SU-DHL-6 (cell line): ENCODE data around the gene ANP32B.

Source experiments
- H2AFZ ChIP-seq: fragments of 200-600 bp; sonication (generic); 2 replicates; pipeline ENCODE4 v1.6.1; 2014; ENCODE audit warnings: low read depth, mild to moderate bottlenecking, moderate library complexity, mixed read lengths, antibody characterized with exemption, low read length; ENCODE audit not compliant: severe bottlenecking
- H3F3A ChIP-seq: fragments of 200-600 bp; shearing (Covaris generic); 2 replicates; pipeline ENCODE4 v1.6.0; 2016; ENCODE audit warnings: antibody characterized with exemption, mild to moderate bottlenecking; ENCODE audit not compliant: insufficient read depth
- H3K27ac ChIP-seq: fragments of 200-600 bp; sonication (generic); 2 replicates; pipeline ENCODE4 v1.5.1; 2016; ENCODE audit warnings: low read depth, mild to moderate bottlenecking, low read length, moderate library complexity, mixed read lengths
- H3K27me3 ChIP-seq: fragments of 200-600 bp; sonication (generic), shearing (Covaris generic); 2 replicates; pipeline ENCODE4 v1.6.0; 2014; ENCODE audit warnings: mild to moderate bottlenecking, low read length
- H3K36me3 ChIP-seq: fragments of 200-600 bp; sonication (generic); 2 replicates; pipeline ENCODE4 v1.6.1; 2014; ENCODE audit warnings: mild to moderate bottlenecking, low read length, mixed read lengths
- H3K4me2 ChIP-seq: fragments of 300-600, 200-600 bp; shearing (Covaris generic), sonication (generic); 2 replicates; pipeline ENCODE4 v1.6.0; 2014; ENCODE audit warnings: low read length, low read depth, mild to moderate bottlenecking; ENCODE audit not compliant: poor library complexity, severe bottlenecking
- H3K4me3 ChIP-seq: fragments of 200-600 bp; sonication (generic); 2 replicates; pipeline ENCODE4 v1.5.1; 2014; ENCODE audit warnings: antibody characterized with exemption, low read length, mild to moderate bottlenecking, mixed read lengths; ENCODE audit not compliant: insufficient read depth, poor library complexity, severe bottlenecking
- H3K79me2 ChIP-seq: fragments of 200-600 bp; sonication (generic); 2 replicates; pipeline ENCODE4 v1.6.1; 2014; ENCODE audit warnings: mild to moderate bottlenecking, low read length, moderate library complexity; ENCODE audit not compliant: insufficient read depth
- H3K9ac ChIP-seq: fragments of 200-600 bp; sonication (generic); 2 replicates; pipeline ENCODE4 v1.7.0; 2014; ENCODE audit warnings: mild to moderate bottlenecking, low read length
- H3K9me2 ChIP-seq: fragments of 200-600 bp; sonication (generic); replicated peaks from 2 replicates; pipeline ENCODE4 v1.6.1; 2014; ENCODE audit warnings: low read length; ENCODE audit not compliant: insufficient read depth
- H3K9me3 ChIP-seq: fragments of 200-600 bp; sonication (generic); 2 replicates; pipeline ENCODE4 v1.6.1; 2014; ENCODE audit warnings: low read length, mixed read lengths; ENCODE audit not compliant: insufficient read depth
- H4K20me1 ChIP-seq: fragments of 200-600 bp; sonication (generic); 2 replicates; pipeline ENCODE4 v1.6.1; 2014; ENCODE audit warnings: low read depth, mild to moderate bottlenecking, antibody characterized with exemption, low read length, moderate library complexity, mixed read lengths
- CTCF ChIP-seq: fragments of 200-600 bp; sonication (generic); IDR thresholded peaks from one replicate; pipeline ENCODE4 v1.5.1; 2017; ENCODE audit warnings: antibody characterized with exemption, mild to moderate bottlenecking, low read length, moderate library complexity; ENCODE audit not compliant: insufficient read depth, poor library complexity, severe bottlenecking
- EZH2phosphoT487 ChIP-seq: fragments of 200-600 bp; sonication (generic), shearing (Covaris generic); conservative IDR thresholded peaks from 2 replicates; pipeline ENCODE4 v1.6.1; 2018; ENCODE audit warnings: mild to moderate bottlenecking, antibody characterized with exemption, low read length, moderate library complexity, mixed read lengths

ANP32B gene

DNA sequence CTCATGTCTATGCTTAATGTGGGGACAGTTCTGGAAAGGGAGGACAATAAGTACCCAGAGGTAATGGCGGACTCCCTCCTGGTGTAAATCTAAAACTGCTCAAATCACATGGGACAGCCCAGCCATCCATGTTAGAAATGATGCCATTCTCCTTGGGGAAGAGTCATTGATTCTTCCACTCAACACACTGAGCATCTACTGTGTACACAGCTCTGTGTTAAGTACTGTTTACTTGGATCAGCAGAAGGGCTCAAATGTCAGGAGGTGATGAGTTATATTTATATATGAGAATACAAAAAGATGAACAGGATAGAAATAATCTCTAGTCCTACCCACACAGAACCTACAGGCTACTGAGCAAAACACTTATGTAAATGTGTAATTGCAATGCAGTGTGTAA is 41.6 kb downstream of the ANP32B start:
- TF ChIP-seq CTCF (no peak), EZH2phosphoT487 (no peak)
- H3K9me3 ChIP-seq = no peaks in the 10 kb centered on the region
- no peaks in the 10 kb centered on the region for H3K79me2 ChIP-seq
- H3K9ac ChIP-seq = no peak overlapping the region
- no peaks in the 10 kb centered on the region for H3K9me2 ChIP-seq
- no peak overlapping the region for H3K4me2 ChIP-seq
- no peaks in the 10 kb centered on the region for H4K20me1 ChIP-seq
- no peak overlapping the region for H2AFZ ChIP-seq
- H3K27me3 ChIP-seq = no peaks in the 10 kb centered on the region
- no peak overlapping the region for H3K27ac ChIP-seq
- peaks cover 4% of the 10 kb centered on the region; the same call in 1 of the 2 replicates for H3F3A ChIP-seq
- H3K4me3 ChIP-seq = no peak overlapping the region
- no peaks in the 10 kb centered on the region for H3K36me3 ChIP-seq

- no peak overlapping the region for H3K9ac ChIP-seq
- H3K36me3 ChIP-seq = no peaks in the 10 kb centered on the region
- no peaks in the 10 kb centered on the region for H3F3A ChIP-seq
- H3K4me3 ChIP-seq = no peak overlapping the region
- no peaks in the 10 kb centered on the region for H4K20me1 ChIP-seq
- no peaks in the 10 kb centered on the region for H3K9me3 ChIP-seq
- no peaks in the 10 kb centered on the region for H3K9me2 ChIP-seq
- no peaks in the 10 kb centered on the region for H3K27me3 ChIP-seq
- TF ChIP-seq EZH2phosphoT487 = no peak
- no peak for TF ChIP-seq CTCF
- no peaks in the 10 kb centered on the region for H3K79me2 ChIP-seq
- no peak overlapping the region for H3K4me2 ChIP-seq
- no peak overlapping the region for H2AFZ ChIP-seq
- H3K27ac ChIP-seq = no peak overlapping the region
Measured at GRCh38 chr9:98031169-98031568, 48.0 kb downstream of the ANP32B start.

DNA sequence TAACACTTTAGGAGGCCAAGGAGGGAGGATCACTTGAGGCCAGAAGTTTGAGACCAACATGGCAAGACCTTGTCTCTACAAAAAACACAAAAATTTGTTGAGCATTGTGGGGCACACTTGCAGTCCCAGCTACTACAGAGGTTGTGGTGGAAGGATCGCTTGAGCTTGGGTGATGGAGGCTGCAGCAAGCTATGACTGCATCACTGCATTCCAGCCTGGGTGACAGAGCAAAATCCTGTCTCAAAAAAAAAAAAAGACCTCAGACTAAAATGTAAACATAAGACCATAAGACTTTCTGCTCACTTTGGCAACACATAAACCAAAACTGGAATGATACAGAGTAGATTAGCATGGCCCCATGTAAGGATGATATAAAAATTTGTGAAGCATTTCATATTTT is 48.8 kb downstream of the ANP32B start:
- H3K36me3 ChIP-seq = no peaks in the 10 kb centered on the region
- no peak overlapping the region for H3K4me2 ChIP-seq
- TF ChIP-seq EZH2phosphoT487 (no peak), CTCF (no peak)
- no peak overlapping the region for H3K27ac ChIP-seq
- H3K9me2 ChIP-seq = no peaks in the 10 kb centered on the region
- no peaks in the 10 kb centered on the region for H3F3A ChIP-seq
- H2AFZ ChIP-seq = no peak overlapping the region
- H3K9ac ChIP-seq = no peak overlapping the region
- no peak overlapping the region for H3K4me3 ChIP-seq
- H3K27me3 ChIP-seq = no peaks in the 10 kb centered on the region
- no peaks in the 10 kb centered on the region for H3K9me3 ChIP-seq
- H3K79me2 ChIP-seq = no peaks in the 10 kb centered on the region
- no peaks in the 10 kb centered on the region for H4K20me1 ChIP-seq
